ENCODE data around the gene PPM1N. TPM values are rescaled to one million over a fixed set of nuclear protein-coding genes. Genes with fewer than 3 reads are reported as not detected.

Gene PPM1N
- total RNA-seq, 1 experiment from 2014 or later = 1.2 TPM

DNA sequence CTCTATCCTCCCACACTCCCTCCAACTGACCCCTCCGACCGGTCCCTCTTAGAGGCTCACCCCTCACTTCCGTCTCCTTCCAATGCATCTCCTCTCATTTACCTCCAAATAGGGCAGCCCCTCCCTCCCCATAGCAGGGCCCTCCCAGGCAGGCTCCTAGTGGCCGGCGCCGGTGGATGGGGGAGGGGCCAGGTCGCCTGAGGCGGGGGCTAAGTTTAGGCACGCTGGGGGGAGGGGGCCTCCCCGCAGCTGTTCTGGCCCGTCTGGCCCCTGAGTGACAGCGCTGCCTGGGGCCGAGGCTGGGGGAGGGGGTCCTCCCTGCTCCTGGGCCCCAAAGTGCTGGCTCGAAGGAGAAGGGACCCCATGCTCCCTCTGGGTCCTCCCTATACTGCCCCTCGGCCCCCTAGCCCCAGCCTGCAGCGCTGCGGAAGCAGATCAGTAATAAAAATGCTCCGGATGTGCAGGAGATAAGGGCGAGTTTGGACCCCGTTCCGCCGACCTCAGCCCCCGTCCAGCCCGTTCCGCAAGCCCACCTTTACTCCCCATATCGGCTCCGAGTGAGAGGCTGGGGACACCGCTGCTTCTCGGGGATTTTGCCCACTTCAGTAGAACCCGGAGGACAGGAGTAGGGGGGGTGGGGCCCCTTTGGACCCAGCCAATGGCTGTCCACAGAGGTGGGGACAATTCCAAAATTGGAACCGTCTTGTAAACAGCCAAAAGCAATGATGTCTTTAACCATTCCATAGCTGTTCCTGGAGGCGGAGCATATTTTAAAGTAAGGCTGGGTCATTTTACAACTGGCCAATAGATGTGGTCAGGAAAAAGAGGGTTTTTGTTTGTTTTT lies 5.4 kb upstream of the PPM1N start:
- Mint-ChIP-seq H3K27ac (ENCODE audit: unreplicated experiment) (peak overlapping the region; percentile 89), H3K9me3 (ENCODE audit: unreplicated experiment) (no peaks in the 10 kb centered on the region), H3K27me3 (ENCODE audit: insufficient read depth, unreplicated experiment) (peaks cover 8% of the 10 kb centered on the region), H3K36me3 (ENCODE audit: insufficient read depth, unreplicated experiment) (peaks cover 4% of the 10 kb centered on the region), H3K4me3 (ENCODE audit: unreplicated experiment) (peak overlapping the region; percentile 88), H3K4me1 (ENCODE audit: low read depth, unreplicated experiment) (peaks cover 15% of the 10 kb centered on the region)
- no TSS peak for BruUV-seq (replicated peaks)
- peak overlapping the region; percentile 34 for H3K4me3 ChIP-seq (ENCODE audit: low read depth, low read length)
- H3K9me3 ChIP-seq = no peaks in the 10 kb centered on the region
- no peak for TF ChIP-seq CTCF (IDR thresholded peaks at IDR 0.05; ENCODE audit: insufficient read depth in 1 of 2, low read depth in 1 of 2, low read length in 1 of 2, severe bottlenecking in 1 of 2, unreplicated experiment in 1 of 2)
- H3K4me1 ChIP-seq = peaks cover 11% of the 10 kb centered on the region
- DNase-seq = peak; percentile 68 to 73
- intact Hi-C loops (cut with micrococcal nuclease; ENCODE audit: unreplicated experiment) = loop anchor here (2.0 to 10.0 kb wide), 2 partner anchors 14 to 152 kb away; partner anchors contain the start of gene VASP
- ChIA-PET POLR2A (interaction anchor here (0.6 kb wide), 1 partner anchor 238 kb away, joined by 4 read pairs; the partner anchor contains the start of gene FBXO46), CTCF (interaction anchor here (1.0 kb wide), 2 partner anchors 8 to 14 kb away, joined by 4 to 5 read pairs; no protein-coding TSS in a partner anchor)
- no peaks in the 10 kb centered on the region for H3K27me3 ChIP-seq (replicated peaks; ENCODE audit: control insufficient read depth, insufficient read depth, low read length)
- no peaks in the 10 kb centered on the region for H3K36me3 ChIP-seq (ENCODE audit: control insufficient read depth, insufficient read depth, low read length)

GRCh38 chr19:45494261-45494916 lies 3.9 kb upstream of the PPM1N start:
- TF ChIP-seq CTCF (IDR thresholded peaks at IDR 0.05; ENCODE audit: insufficient read depth in 1 of 2, low read depth in 1 of 2, low read length in 1 of 2, severe bottlenecking in 1 of 2, unreplicated experiment in 1 of 2) = no peak
- intact Hi-C loops (cut with micrococcal nuclease; ENCODE audit: unreplicated experiment) = loop anchor here (10.0 kb wide), 1 partner anchor 150 kb away; no protein-coding TSS in a partner anchor
- no TSS peak for BruUV-seq (replicated peaks)
- ChIA-PET CTCF (interaction anchor here (1.2 to 3.0 kb wide), 3 partner anchors 9 to 148 kb away, joined by 4 to 24 read pairs (median 18); no protein-coding TSS in a partner anchor), POLR2A (no interaction called here)
- Mint-ChIP-seq H3K27me3 (ENCODE audit: insufficient read depth, unreplicated experiment) (peaks cover 8% of the 10 kb centered on the region), H3K9me3 (ENCODE audit: unreplicated experiment) (no peaks in the 10 kb centered on the region), H3K36me3 (ENCODE audit: insufficient read depth, unreplicated experiment) (peaks cover 4% of the 10 kb centered on the region), H3K27ac (ENCODE audit: unreplicated experiment) (no peak overlapping the region), H3K4me1 (ENCODE audit: low read depth, unreplicated experiment) (peaks cover 19% of the 10 kb centered on the region), H3K4me3 (ENCODE audit: unreplicated experiment) (no peak overlapping the region)
- no peak for DNase-seq
- Histone ChIP-seq H3K4me3 (ENCODE audit: low read depth, low read length) (no peak overlapping the region), H3K36me3 (ENCODE audit: control insufficient read depth, insufficient read depth, low read length) (no peaks in the 10 kb centered on the region), H3K4me1 (peaks cover 22% of the 10 kb centered on the region), H3K9me3 (no peaks in the 10 kb centered on the region), H3K27me3 (replicated peaks; ENCODE audit: control insufficient read depth, insufficient read depth, low read length) (no peaks in the 10 kb centered on the region)

GRCh38 chr19:45495178-45495577 lies 3.1 kb upstream of the PPM1N start:
- Histone ChIP-seq H3K4me1 (peaks cover 22% of the 10 kb centered on the region), H3K9me3 (no peaks in the 10 kb centered on the region), H3K27me3 (replicated peaks; ENCODE audit: control insufficient read depth, insufficient read depth, low read length) (no peaks in the 10 kb centered on the region), H3K36me3 (ENCODE audit: control insufficient read depth, insufficient read depth, low read length) (no peaks in the 10 kb centered on the region), H3K4me3 (ENCODE audit: low read depth, low read length) (no peak overlapping the region)
- no peaks in the 10 kb centered on the region for H3K9me3 Mint-ChIP-seq (ENCODE audit: unreplicated experiment)
- intact Hi-C loops (cut with micrococcal nuclease; ENCODE audit: unreplicated experiment) = loop anchor here (10.0 kb wide), 1 partner anchor 150 kb away; no protein-coding TSS in a partner anchor
- DNase-seq = no peak
- TF ChIP-seq CTCF (IDR thresholded peaks at IDR 0.05; ENCODE audit: insufficient read depth in 1 of 2, low read depth in 1 of 2, low read length in 1 of 2, severe bottlenecking in 1 of 2, unreplicated experiment in 1 of 2) = no peak
- POLR2A ChIA-PET = no interaction called here
- no peak overlapping the region for H3K27ac Mint-ChIP-seq (ENCODE audit: unreplicated experiment)
- H3K36me3 Mint-ChIP-seq (ENCODE audit: insufficient read depth, unreplicated experiment) = peaks cover 4% of the 10 kb centered on the region
- peaks cover 8% of the 10 kb centered on the region for H3K27me3 Mint-ChIP-seq (ENCODE audit: insufficient read depth, unreplicated experiment)
- CTCF ChIA-PET = interaction anchor here (0.6 to 3.0 kb wide), 6 partner anchors 9 to 147 kb away, joined by 4 to 24 read pairs (median 6); no protein-coding TSS in a partner anchor
- no TSS peak for BruUV-seq (replicated peaks)
- H3K4me1 Mint-ChIP-seq (ENCODE audit: low read depth, unreplicated experiment) = peaks cover 23% of the 10 kb centered on the region
- H3K4me3 Mint-ChIP-seq (ENCODE audit: unreplicated experiment) = peak overlapping the region; percentile 98
